Activated CD4-positive, alpha-beta T cell treated with anti-CD3 and anti-CD28 coated beads, Interleukin-2, amount 50 U/mL, for 16 hours (primary cell): ENCODE results near the gene SGO2.
A peak's percentile ranks its signal among the peaks of the same experiment; 100 is the strongest.

Experiments
- DNase-seq: peaks from one replicate; pipeline ENCODE4 v3.0.0-alpha.2; 2020

SGO2 gene

GRCh38 chr2:200595913-200596312, 69.9 kb downstream of the SGO2 start:
- no peak for DNase-seq

GRCh38 chr2:200596774-200597570, 71.0 kb downstream of the SGO2 start:
- DNase-seq, result no peak

GRCh38 chr2:200599206-200599605, 73.2 kb downstream of the SGO2 start:
- DNase-seq, result no peak

GRCh38 chr2:200600549-200601225, 74.7 kb downstream of the SGO2 start:
- no peak for DNase-seq

GRCh38 chr2:200602584-200602983, 76.6 kb downstream of the SGO2 start:
- no peak for DNase-seq

GRCh38 chr2:200603972-200604371, 78.0 kb downstream of the SGO2 start:
- DNase-seq, result no peak

- no peak for DNase-seq
These were observed 78.7 kb downstream of the SGO2 start for GRCh38 chr2:200604571-200605255.

- DNase-seq, result no peak
These were observed 82.5 kb downstream of the SGO2 start for GRCh38 chr2:200608341-200609027.

- no peak for DNase-seq
These were observed 83.1 kb downstream of the SGO2 start for GRCh38 chr2:200609028-200609614.

GRCh38 chr2:200610217-200610616, 84.2 kb downstream of the SGO2 start:
- DNase-seq, result peak; percentile 18

- DNase-seq, result no peak
These were observed 87.7 kb downstream of the SGO2 start for GRCh38 chr2:200613692-200614091.

GRCh38 chr2:200614249-200614648, 88.2 kb downstream of the SGO2 start:
- peak; percentile 45 for DNase-seq

- no peak for DNase-seq
These were observed 89.2 kb downstream of the SGO2 start for GRCh38 chr2:200615247-200615646.

- no peak for DNase-seq
These were observed 90.2 kb downstream of the SGO2 start for GRCh38 chr2:200616193-200616592.

- no peak for DNase-seq
These were observed 90.6 kb downstream of the SGO2 start for GRCh38 chr2:200616656-200617055.

GRCh38 chr2:200617156-200618053, 91.4 kb downstream of the SGO2 start:
- DNase-seq, result no peak

- no peak for DNase-seq
These were observed 92.0 kb downstream of the SGO2 start for GRCh38 chr2:200618054-200618419.

GRCh38 chr2:200618590-200619021, 92.6 kb downstream of the SGO2 start:
- no peak for DNase-seq

- no peak for DNase-seq
These were observed 93.3 kb downstream of the SGO2 start for GRCh38 chr2:200619279-200619678.

- DNase-seq, result no peak
These were observed 94.8 kb downstream of the SGO2 start for GRCh38 chr2:200620606-200621390.

GRCh38 chr2:200622106-200622505, 96.1 kb downstream of the SGO2 start:
- no peak for DNase-seq
